ENCODE results near the gene SLC23A2.
A peak's percentile ranks its signal among the peaks of the same experiment; 100 is the strongest.

Gene SLC23A2

DNA sequence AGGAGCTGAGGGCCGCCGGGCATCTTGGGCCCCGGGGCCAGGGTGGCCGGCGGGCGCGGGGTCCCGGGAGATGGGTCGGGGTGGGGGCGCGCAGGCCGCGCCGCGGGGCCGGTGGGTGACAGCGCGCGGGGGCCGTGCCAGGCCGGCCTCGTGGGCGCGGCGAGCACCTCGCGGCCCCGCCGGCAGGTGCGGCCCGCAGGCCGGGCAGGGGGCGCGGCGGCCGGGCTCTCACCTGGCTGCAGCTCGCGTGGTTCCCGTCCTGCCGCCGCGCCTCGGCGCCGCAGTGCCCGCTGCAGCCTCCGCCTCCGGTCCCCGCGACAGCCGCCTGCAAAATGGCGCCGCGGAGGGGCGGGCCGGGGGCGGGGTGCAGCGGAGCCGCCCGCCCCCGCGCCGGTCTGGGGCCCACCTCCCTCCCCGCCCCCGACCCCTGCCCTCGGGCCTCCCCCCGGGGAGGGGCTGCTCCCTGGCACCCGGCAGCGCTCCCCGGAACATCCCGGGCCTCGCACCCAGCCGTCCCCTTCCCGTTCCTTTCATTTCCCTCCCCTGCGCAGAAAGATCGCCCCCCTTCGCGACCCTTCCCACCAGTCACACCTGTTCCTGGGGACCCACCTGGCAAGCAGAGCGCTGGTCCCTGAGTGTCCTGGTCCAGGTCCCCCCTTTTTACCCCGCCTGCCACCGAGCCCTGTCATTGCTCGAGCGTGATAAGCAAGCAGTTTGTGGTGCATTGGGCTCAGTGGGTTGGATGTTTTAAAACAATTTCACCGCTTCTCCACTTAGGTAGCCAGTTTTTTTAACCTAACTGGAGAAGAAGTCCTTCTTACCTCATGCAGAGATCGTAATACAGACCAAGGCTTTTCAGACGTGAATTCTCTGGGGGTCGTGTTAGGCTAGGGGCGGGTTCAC lies at the start of gene SLC23A2:
Gene SLC23A2, minus strand, starts transcription at position 337 of the 903 bp plus-strand sequence. CDS start 68,948 bp downstream, outside the sequence.
- TF ChIP-seq, protein P1, sequence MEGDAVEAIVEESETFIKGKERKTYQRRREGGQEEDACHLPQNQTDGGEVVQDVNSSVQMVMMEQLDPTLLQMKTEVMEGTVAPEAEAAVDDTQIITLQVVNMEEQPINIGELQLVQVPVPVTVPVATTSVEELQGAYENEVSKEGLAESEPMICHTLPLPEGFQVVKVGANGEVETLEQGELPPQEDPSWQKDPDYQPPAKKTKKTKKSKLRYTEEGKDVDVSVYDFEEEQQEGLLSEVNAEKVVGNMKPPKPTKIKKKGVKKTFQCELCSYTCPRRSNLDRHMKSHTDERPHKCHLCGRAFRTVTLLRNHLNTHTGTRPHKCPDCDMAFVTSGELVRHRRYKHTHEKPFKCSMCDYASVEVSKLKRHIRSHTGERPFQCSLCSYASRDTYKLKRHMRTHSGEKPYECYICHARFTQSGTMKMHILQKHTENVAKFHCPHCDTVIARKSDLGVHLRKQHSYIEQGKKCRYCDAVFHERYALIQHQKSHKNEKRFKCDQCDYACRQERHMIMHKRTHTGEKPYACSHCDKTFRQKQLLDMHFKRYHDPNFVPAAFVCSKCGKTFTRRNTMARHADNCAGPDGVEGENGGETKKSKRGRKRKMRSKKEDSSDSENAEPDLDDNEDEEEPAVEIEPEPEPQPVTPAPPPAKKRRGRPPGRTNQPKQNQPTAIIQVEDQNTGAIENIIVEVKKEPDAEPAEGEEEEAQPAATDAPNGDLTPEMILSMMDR (IDR thresholded peaks at IDR 0.05; ENCODE audit: low read depth, low read length, missing control alignments), result no peak
- peak within 1 kb of the TSS; percentile 64 for H3K4me3 ChIP-seq (replicated peaks; ENCODE audit: low read depth, low read length)
- DNase-seq (ENCODE audit: extremely low read depth, low read depth), result no peak

DNA sequence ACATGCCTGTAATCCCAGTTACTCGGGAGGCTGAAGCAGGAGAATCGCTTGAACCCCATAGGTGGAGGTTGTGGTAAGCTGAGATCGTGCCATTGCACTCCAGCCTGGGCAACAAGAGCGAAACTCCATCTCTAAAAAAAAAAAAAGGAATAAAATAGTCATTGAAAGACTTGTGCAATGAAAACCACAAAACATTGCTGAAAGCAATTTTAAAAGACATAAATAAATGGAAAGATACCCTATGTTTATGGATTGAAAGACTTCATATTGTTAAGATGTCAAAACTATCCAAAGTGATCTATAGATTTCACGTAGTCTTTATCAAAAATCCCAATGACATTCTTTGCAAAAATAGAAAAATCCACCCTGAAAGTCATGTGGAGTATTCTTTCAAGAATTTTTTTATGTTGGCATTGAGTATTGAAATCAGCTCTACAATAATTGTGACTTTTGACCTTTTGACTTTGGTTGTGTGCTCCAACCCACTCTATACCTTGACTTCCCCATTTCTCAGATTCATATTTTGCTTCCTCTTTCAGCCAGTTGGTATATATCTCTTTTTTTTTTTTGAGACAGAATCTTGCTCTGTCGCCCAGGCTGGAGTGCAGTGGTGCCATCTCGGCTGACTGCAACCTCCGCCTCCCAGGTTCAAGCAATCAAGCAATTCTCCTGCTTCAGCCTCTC lies 45.5 kb upstream of the SLC23A2 start:
- DNase-seq (ENCODE audit: extremely low read depth, low read depth), result no peak
- TF ChIP-seq, protein P1 (IDR thresholded peaks at IDR 0.05; ENCODE audit: low read depth, low read length, missing control alignments), result no peak
- H3K4me3 ChIP-seq (replicated peaks; ENCODE audit: low read depth, low read length), result no peak overlapping the region

DNA sequence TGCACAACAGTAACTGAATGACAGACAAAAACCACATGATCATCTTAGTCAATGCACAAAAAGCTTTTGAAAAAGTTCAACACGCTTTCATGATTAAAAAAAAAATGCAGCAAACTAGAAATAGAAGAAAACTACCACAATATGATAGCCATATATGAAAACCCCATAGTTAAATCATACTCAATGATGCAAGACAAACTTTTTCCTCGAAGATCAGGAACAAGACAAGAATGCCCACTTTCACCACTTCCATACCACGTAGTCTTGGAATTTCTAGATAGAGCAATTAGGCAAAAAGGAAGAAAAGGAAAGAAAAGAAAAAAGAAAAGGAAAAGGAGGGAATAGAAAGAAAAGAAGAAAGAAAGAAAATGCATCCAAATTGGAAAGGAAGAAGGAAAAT lies 44.6 kb upstream of the SLC23A2 start:
- no peak overlapping the region for H3K4me3 ChIP-seq (replicated peaks; ENCODE audit: low read depth, low read length)
- DNase-seq (ENCODE audit: extremely low read depth, low read depth), result no peak
- TF ChIP-seq, protein P1 (IDR thresholded peaks at IDR 0.05; ENCODE audit: low read depth, low read length, missing control alignments), result no peak

DNA sequence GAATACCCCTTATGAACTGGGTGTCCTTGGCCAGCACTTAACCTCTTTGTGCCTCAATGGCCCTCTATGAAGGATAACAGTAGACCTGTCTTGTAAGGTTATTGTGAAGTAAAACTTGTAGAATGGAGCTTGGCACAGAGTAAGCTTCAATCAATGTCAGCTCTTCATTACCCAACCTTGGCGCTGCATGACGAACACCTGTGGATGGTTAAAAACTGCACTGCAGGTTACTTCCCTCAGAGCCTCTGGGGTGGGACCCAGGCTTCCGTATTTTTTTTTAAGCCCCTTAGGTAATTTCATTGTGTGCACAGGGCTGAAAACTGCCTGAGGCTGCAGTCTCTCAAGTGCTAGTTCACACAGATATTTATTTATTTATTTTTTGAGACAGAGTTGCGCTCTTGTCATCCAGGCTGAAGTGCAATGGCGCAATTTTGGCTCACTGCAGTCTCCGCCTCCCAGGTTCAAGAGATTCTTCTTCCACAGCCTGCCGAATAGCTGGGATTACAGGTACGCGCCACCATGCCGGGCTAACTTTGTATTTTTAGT lies 42.8 kb upstream of the SLC23A2 start:
- TF ChIP-seq, protein P1 (IDR thresholded peaks at IDR 0.05; ENCODE audit: low read depth, low read length, missing control alignments), result no peak
- DNase-seq (ENCODE audit: extremely low read depth, low read depth), result no peak
- no peak overlapping the region for H3K4me3 ChIP-seq (replicated peaks; ENCODE audit: low read depth, low read length)

DNA sequence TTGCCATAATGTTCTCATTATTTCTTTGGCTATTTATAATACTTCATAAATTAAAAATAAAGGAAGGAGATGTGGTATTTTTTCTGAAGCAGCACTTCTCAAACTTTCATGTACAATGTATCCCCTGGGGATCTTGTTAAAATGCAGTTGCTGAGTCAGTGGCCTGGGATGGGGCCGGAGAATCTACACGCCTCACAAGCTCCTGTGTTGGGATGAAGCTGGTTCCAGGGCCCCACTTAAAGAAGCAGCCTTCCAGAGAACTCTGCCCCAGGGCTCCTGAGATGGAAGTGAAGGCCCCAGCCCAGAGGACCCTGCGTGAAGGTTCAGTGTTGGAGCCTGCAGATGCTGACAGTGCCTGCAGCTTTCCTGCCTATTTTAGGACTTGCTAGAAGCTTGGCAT lies 40.1 kb upstream of the SLC23A2 start:
- no peak overlapping the region for H3K4me3 ChIP-seq (replicated peaks; ENCODE audit: low read depth, low read length)
- TF ChIP-seq, protein P1 (IDR thresholded peaks at IDR 0.05; ENCODE audit: low read depth, low read length, missing control alignments), result no peak
- no peak for DNase-seq (ENCODE audit: extremely low read depth, low read depth)

DNA sequence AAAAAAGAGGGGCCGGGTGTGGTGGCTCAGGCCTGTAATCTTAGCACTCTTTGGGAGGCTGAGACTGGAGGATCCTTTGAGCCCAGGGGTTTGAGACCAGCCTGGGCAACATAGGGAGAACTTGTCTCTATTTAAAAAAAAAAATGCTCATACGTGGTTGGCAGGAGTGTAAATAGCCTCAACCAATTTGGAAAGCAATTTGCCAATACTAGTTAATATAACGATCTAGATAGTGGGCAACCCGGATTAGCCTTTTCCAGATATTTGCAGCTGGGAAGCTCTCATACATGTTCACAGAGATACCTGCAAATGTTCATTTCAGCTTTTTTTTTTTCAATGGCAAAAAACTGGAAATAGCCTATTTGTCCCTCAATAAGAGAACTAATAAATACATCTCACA lies 39.0 kb upstream of the SLC23A2 start:
- H3K4me3 ChIP-seq (replicated peaks; ENCODE audit: low read depth, low read length), result no peak overlapping the region
- TF ChIP-seq, protein P1 (IDR thresholded peaks at IDR 0.05; ENCODE audit: low read depth, low read length, missing control alignments), result no peak
- DNase-seq (ENCODE audit: extremely low read depth, low read depth), result no peak
